Measurements from ENCODE around the gene MYMX. TPM values are rescaled to one million over a fixed set of nuclear protein-coding genes. Genes with fewer than 3 reads are reported as not detected.

The MYMX gene
- total and polyA plus RNA-seq, 2 of the 13 experiments (the other 11 are each of a cell fraction or from before 2014, with no cell fraction given) = not detected

GRCh38 chr6:44245391-44245911, 28.7 kb downstream of the MYMX start:
- POLR2A ChIA-PET = interaction anchor here (0.5 to 8.4 kb wide), 28 partner anchors 8 to 1305 kb away, joined by 3 to 264 read pairs (median 6); partner anchors contain the start of genes GTPBP2, SLC29A1, SLC35B2 and SPATS1
- peak overlapping the region; percentile 88 for H2AFZ ChIP-seq (ENCODE audit: low read length)
- in situ Hi-C loops (cut with HindIII; ENCODE audit: extremely low pct_ligation_motif_present, low pct_unique_long_range_greater_than_20kb) = no loop called here
- TF ChIP-seq, protein P1, sequence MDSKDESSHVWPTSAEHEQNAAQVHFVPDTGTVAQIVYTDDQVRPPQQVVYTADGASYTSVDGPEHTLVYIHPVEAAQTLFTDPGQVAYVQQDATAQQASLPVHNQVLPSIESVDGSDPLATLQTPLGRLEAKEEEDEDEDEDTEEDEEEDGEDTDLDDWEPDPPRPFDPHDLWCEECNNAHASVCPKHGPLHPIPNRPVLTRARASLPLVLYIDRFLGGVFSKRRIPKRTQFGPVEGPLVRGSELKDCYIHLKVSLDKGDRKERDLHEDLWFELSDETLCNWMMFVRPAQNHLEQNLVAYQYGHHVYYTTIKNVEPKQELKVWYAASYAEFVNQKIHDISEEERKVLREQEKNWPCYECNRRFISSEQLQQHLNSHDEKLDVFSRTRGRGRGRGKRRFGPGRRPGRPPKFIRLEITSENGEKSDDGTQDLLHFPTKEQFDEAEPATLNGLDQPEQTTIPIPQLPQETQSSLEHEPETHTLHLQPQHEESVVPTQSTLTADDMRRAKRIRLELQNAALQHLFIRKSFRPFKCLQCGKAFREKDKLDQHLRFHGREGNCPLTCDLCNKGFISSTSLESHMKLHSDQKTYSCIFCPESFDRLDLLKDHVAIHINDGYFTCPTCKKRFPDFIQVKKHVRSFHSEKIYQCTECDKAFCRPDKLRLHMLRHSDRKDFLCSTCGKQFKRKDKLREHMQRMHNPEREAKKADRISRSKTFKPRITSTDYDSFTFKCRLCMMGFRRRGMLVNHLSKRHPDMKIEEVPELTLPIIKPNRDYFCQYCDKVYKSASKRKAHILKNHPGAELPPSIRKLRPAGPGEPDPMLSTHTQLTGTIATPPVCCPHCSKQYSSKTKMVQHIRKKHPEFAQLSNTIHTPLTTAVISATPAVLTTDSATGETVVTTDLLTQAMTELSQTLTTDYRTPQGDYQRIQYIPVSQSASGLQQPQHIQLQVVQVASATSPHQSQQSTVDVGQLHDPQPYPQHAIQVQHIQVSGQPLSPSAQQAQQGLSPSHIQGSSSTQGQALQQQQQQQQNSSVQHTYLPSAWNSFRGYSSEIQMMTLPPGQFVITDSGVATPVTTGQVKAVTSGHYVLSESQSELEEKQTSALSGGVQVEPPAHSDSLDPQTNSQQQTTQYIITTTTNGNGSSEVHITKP (CRISPR knock-in tag; IDR thresholded peaks at IDR 0.05; ENCODE audit: low read depth) = peak; percentile 9; the same call in 1 of the 2 replicates
- TF ChIP-seq ZHX1 (CRISPR knock-in tag; IDR thresholded peaks at IDR 0.05; ENCODE audit: low read depth) (0 out of 2 replicates have a peak, but pooled peaks have one; percentile 7), SMAD1 (CRISPR knock-in tag; IDR thresholded peaks at IDR 0.05; ENCODE audit: borderline replicate concordance, low read depth) (no peak), ZNF746 (CRISPR knock-in tag; IDR thresholded peaks at IDR 0.05) (no peak), ZNF543 (CRISPR knock-in tag; IDR thresholded peaks at IDR 0.05) (no peak), ZNF446 (CRISPR knock-in tag; IDR thresholded peaks at IDR 0.05) (no peak; the same call in 1 of the 2 replicates), CBX2 (IDR thresholded peaks at IDR 0.05; ENCODE audit: low read depth, low read length) (no peak), CBX2 (CRISPR knock-in tag; IDR thresholded peaks at IDR 0.05; ENCODE audit: low read depth) (no peak), ZNF724P (CRISPR knock-in tag; IDR thresholded peaks at IDR 0.05; ENCODE audit: borderline replicate concordance) (no peak), NR3C1 (CRISPR knock-in tag; IDR thresholded peaks at IDR 0.05) (no peak)
- TF ChIP-seq, protein P2, sequence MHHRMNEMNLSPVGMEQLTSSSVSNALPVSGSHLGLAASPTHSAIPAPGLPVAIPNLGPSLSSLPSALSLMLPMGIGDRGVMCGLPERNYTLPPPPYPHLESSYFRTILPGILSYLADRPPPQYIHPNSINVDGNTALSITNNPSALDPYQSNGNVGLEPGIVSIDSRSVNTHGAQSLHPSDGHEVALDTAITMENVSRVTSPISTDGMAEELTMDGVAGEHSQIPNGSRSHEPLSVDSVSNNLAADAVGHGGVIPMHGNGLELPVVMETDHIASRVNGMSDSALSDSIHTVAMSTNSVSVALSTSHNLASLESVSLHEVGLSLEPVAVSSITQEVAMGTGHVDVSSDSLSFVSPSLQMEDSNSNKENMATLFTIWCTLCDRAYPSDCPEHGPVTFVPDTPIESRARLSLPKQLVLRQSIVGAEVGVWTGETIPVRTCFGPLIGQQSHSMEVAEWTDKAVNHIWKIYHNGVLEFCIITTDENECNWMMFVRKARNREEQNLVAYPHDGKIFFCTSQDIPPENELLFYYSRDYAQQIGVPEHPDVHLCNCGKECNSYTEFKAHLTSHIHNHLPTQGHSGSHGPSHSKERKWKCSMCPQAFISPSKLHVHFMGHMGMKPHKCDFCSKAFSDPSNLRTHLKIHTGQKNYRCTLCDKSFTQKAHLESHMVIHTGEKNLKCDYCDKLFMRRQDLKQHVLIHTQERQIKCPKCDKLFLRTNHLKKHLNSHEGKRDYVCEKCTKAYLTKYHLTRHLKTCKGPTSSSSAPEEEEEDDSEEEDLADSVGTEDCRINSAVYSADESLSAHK (CRISPR knock-in tag; IDR thresholded peaks at IDR 0.05; ENCODE audit: borderline replicate concordance) = no peak

More at GRCh38 chr6:44245391-44245911, 28.7 kb downstream of the MYMX start:
- FAIRE-seq (no peak), ATAC-seq (peak; percentile 23), DNase-seq (ENCODE audit: low spot score) (no peak)
- Histone ChIP-seq H3K27me3 (ENCODE audit: control insufficient read depth in 1 of 2, insufficient read depth in 2 of 2, low read length in 2 of 2) (no peaks in the 10 kb centered on the region; a peak in 1 of 5 replicates), H3K4me3 (replicated peaks in 1 of 3; ENCODE audit: insufficient read depth in 1 of 3, low read depth in 2 of 3, low read length in 3 of 3) (peak overlapping the region; percentile 81 to 97 (median 87)), H3K27ac (ENCODE audit: extremely low read length, insufficient read depth, low read length) (peak overlapping the region; percentile 96), H4K20me1 (ENCODE audit: insufficient read depth, low read length) (peaks cover 35% of the 10 kb centered on the region), H3K79me2 (ENCODE audit: insufficient read depth, low read length) (peaks cover 40% of the 10 kb centered on the region), H3K4me2 (ENCODE audit: low read depth, low read length) (peak overlapping the region; percentile 85), H3K4me1 (ENCODE audit: insufficient read depth, low read length) (peaks cover 64% of the 10 kb centered on the region), H3K36me3 (replicated peaks in 1 of 2; ENCODE audit: control insufficient read depth in 1 of 2, insufficient read depth in 2 of 2, low read length in 2 of 2) (peaks cover 12 to 24% of the 10 kb centered on the region in 2 experiments), H3K9me3 (ENCODE audit: low read length) (no peaks in the 10 kb centered on the region), H3K9ac (ENCODE audit: insufficient read depth, low read depth, low read length) (peak overlapping the region; percentile 99)
- CTCF ChIA-PET (ENCODE audit: low intra/inter-chr PET ratio, low total read pairs) = no interaction called here
- no TSS peak for BruUV-seq (replicated peaks)
- 2% methylated on average over 12 of the region's 12 CpGs for WGBS (ENCODE audit: low lambda C conversion rate)
- intact Hi-C loops (cut with micrococcal nuclease; ENCODE audit: unreplicated experiment) = no loop called here
